Renal cortex interstitium (tissue), 3 donors: ENCODE data around the gene TMEM247. TPM values are rescaled to one million over a fixed set of nuclear protein-coding genes. Genes with fewer than 3 reads are reported as not detected.

Experiments used
- polyA plus RNA-seq, 3 donors: library from polyadenylated mRNA; unstranded; fragments of 120-200 nt; gene quantifications; one replicate each; pipeline ENCODE4 v1.2.1, GENCODE V29; 2013; ENCODE audit not compliant: insufficient read length in 3 of 3

The TMEM247 gene
- polyA plus RNA-seq, 3 donors, result not detected

Other genes starting within 250 kb of the TMEM247 start
- 10 to 100 TPM; 42.0 to 61.4 (median 47.3) TPM for gene EPAS1, start 182.2 kb upstream of the TMEM247 start, polyA plus RNA-seq
- gene RHOQ, start 62.9 kb downstream of the TMEM247 start, polyA plus RNA-seq, result 10 to 100 TPM; 55.5 to 73.5 (median 66.3) TPM
- gene ATP6V1E2, start 63.0 kb downstream of the TMEM247 start, polyA plus RNA-seq, result 1 to 10 TPM; 5.7 to 6.8 (median 6.3) TPM
- 10 to 100 TPM; 42.6 to 49.5 (median 45.4) TPM for gene PIGF, start 137.5 kb downstream of the TMEM247 start, polyA plus RNA-seq
- gene CRIPT, start 137.7 kb downstream of the TMEM247 start, polyA plus RNA-seq, result 10 to 100 TPM; 18.9 to 26.4 (median 23.5) TPM
- 10 to 100 TPM; 28.3 to 32.1 (median 28.8) TPM for gene SOCS5, start 219.7 kb downstream of the TMEM247 start, polyA plus RNA-seq